Measurements from ENCODE around the gene CPT1B.

DNA sequence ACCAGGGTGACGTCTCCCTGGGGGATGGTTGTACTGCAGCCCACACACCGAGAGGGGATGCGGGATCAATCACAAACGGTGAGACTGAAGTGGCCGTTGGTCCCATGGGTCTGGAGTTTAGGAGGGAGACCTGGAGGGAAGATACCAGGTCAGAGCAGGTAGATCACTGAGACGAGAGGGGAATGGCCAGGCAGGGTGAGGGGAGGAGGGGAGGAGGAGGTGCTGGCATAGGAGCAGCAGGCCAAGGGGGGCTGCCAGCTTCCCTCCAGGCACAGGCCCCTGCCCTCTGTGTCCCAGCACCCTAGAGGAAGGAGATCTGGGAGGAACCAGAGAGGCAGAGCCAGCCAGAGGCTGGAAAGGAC, 29.4 kb upstream of the CPT1B start:
- no peak for TF ChIP-seq POLR2A (IDR thresholded peaks at IDR 0.05)
- TF ChIP-seq, protein P1, sequence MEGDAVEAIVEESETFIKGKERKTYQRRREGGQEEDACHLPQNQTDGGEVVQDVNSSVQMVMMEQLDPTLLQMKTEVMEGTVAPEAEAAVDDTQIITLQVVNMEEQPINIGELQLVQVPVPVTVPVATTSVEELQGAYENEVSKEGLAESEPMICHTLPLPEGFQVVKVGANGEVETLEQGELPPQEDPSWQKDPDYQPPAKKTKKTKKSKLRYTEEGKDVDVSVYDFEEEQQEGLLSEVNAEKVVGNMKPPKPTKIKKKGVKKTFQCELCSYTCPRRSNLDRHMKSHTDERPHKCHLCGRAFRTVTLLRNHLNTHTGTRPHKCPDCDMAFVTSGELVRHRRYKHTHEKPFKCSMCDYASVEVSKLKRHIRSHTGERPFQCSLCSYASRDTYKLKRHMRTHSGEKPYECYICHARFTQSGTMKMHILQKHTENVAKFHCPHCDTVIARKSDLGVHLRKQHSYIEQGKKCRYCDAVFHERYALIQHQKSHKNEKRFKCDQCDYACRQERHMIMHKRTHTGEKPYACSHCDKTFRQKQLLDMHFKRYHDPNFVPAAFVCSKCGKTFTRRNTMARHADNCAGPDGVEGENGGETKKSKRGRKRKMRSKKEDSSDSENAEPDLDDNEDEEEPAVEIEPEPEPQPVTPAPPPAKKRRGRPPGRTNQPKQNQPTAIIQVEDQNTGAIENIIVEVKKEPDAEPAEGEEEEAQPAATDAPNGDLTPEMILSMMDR (IDR thresholded peaks at IDR 0.05) = no peak

Measured in lower leg skin (tissue), 3 donors.